ACC112 (cell line): Measurements from ENCODE around the gene TBXA2R.

Source experiments
- H2AFZ ChIP-seq: fragments of 200-600 bp; sonication (generic); one replicate; pipeline ENCODE4 v1.6.0; 2017; ENCODE audit warnings: antibody characterized with exemption, low read length; ENCODE audit not compliant: unreplicated experiment
- H3K27ac ChIP-seq: fragments of 200-600 bp; sonication (generic); 2 replicates; pipeline ENCODE4 v1.5.1; 2014; ENCODE audit warnings: low read depth, mild to moderate bottlenecking, antibody characterized with exemption, low read length, moderate library complexity
- H3K27me3 ChIP-seq: fragments of 200-600 bp; sonication (generic); 2 replicates; pipeline ENCODE4 v1.6.1; 2014; ENCODE audit warnings: mild to moderate bottlenecking, antibody characterized with exemption, low read length, moderate library complexity, mixed read lengths; ENCODE audit not compliant: insufficient read depth
- H3K36me3 ChIP-seq: fragments of 200-600 bp; sonication (generic); 2 replicates; pipeline ENCODE4 v1.6.1; 2016; ENCODE audit warnings: mild to moderate bottlenecking, antibody characterized with exemption, low read length, moderate library complexity, mixed read lengths; ENCODE audit not compliant: insufficient read depth
- H3K4me1 ChIP-seq: fragments of 200-600 bp; sonication (generic); one replicate; pipeline ENCODE4 v1.6.1; 2016; ENCODE audit warnings: low read length, mixed read lengths; ENCODE audit not compliant: insufficient read depth, unreplicated experiment, control insufficient read depth
- H3K4me3 ChIP-seq: fragments of 200-600 bp; sonication (generic); 2 replicates; pipeline ENCODE4 v1.5.1; 2014; ENCODE audit warnings: mild to moderate bottlenecking, low read depth, low read length
- H3K79me2 ChIP-seq: fragments of 200-600 bp; sonication (generic); one replicate; pipeline ENCODE4 v1.6.0; 2016; ENCODE audit warnings: low read length; ENCODE audit not compliant: control insufficient read depth, unreplicated experiment, insufficient read depth

TBXA2R gene

GRCh38 chr19:3609779-3610719 is 3.4 kb upstream of the TBXA2R start:
- no peak overlapping the region for H3K27ac ChIP-seq
- H3K79me2 ChIP-seq = no peaks in the 10 kb centered on the region
- H3K4me1 ChIP-seq = no peaks in the 10 kb centered on the region
- H3K4me3 ChIP-seq = no peak overlapping the region
- no peaks in the 10 kb centered on the region; the same call in 1 of the 2 replicates for H3K36me3 ChIP-seq
- no peaks in the 10 kb centered on the region for H3K27me3 ChIP-seq
- H2AFZ ChIP-seq = no peak overlapping the region

GRCh38 chr19:3608750-3609322 is 2.2 kb upstream of the TBXA2R start:
- Histone ChIP-seq H3K27me3 (no peaks in the 10 kb centered on the region), H3K36me3 (no peaks in the 10 kb centered on the region; the same call in 1 of the 2 replicates), H2AFZ (no peak overlapping the region), H3K27ac (no peak overlapping the region), H3K4me1 (no peaks in the 10 kb centered on the region), H3K4me3 (no peak overlapping the region), H3K79me2 (no peaks in the 10 kb centered on the region)

- H3K4me3 ChIP-seq = peak overlapping the region; percentile 90
These were observed 1.5 kb upstream of the TBXA2R start for GRCh38 chr19:3608079-3608641.

GRCh38 chr19:3607303-3608078 is 816 bp upstream of the TBXA2R start:
- Histone ChIP-seq H3K4me3 (peak overlapping the region; percentile 90), H3K4me1 (no peaks in the 10 kb centered on the region), H3K27ac (no peak overlapping the region), H2AFZ (peak overlapping the region; percentile 81), H3K27me3 (no peaks in the 10 kb centered on the region), H3K79me2 (no peaks in the 10 kb centered on the region), H3K36me3 (no peaks in the 10 kb centered on the region; the same call in 1 of the 2 replicates)

More at GRCh38 chr19:3608079-3608641, 1.5 kb upstream of the TBXA2R start:
- Histone ChIP-seq H3K4me1 (no peaks in the 10 kb centered on the region), H3K36me3 (no peaks in the 10 kb centered on the region; the same call in 1 of the 2 replicates), H3K27ac (no peak overlapping the region), H2AFZ (no peak overlapping the region), H3K79me2 (no peaks in the 10 kb centered on the region), H3K27me3 (no peaks in the 10 kb centered on the region)

GRCh38 chr19:3606174-3606689 is 443 bp downstream of the TBXA2R start:
- H3K4me3 ChIP-seq = peak overlapping the region; percentile 90
- H3K27me3 ChIP-seq = no peaks in the 10 kb centered on the region
- no peak overlapping the region for H3K27ac ChIP-seq
- H3K4me1 ChIP-seq = no peaks in the 10 kb centered on the region
- peak overlapping the region; percentile 60 for H2AFZ ChIP-seq
- H3K36me3 ChIP-seq = no peaks in the 10 kb centered on the region
- H3K79me2 ChIP-seq = no peaks in the 10 kb centered on the region

DNA sequence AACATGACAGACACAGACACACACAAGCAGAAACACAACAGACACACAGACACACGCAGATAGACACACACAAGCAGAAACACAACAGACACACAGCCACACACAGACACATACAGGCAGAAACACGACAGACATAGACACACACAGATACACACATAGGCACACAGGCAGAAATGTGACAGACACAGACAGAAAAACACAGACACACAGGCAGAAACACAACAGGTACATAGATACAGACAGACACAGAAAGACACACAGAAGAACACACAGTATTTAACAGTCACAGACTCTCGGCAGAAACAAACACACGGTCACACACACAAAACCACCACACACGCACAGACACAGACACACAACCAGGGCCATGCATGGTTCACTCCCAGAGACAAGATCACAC is 905 bp downstream of the TBXA2R start:
- Histone ChIP-seq H3K4me1 (no peaks in the 10 kb centered on the region), H3K36me3 (no peaks in the 10 kb centered on the region), H3K27ac (no peak overlapping the region), H3K27me3 (no peaks in the 10 kb centered on the region), H3K79me2 (no peaks in the 10 kb centered on the region), H3K4me3 (peak overlapping the region; percentile 90), H2AFZ (no peak overlapping the region)

DNA sequence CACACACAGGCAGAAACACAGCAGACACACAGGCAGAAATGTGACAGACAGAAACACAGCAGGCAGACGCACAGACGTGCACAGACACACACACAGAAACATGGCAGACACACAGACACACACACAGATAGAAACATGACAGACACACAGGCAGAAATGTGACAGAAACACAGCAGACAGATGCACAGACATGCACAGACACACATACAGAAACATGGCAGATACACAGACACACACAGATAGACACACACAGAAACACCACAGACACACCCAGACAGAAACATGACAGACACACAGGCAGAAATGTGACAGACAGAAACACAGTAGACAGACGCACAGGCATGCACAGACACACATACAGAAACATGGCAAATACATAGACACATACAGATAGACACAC is 1.3 kb downstream of the TBXA2R start:
- Histone ChIP-seq H3K79me2 (no peaks in the 10 kb centered on the region), H3K36me3 (no peaks in the 10 kb centered on the region), H3K27me3 (no peaks in the 10 kb centered on the region), H3K27ac (no peak overlapping the region), H2AFZ (no peak overlapping the region), H3K4me1 (no peaks in the 10 kb centered on the region), H3K4me3 (peak overlapping the region; percentile 90; the same call in 1 of the 2 replicates)

DNA sequence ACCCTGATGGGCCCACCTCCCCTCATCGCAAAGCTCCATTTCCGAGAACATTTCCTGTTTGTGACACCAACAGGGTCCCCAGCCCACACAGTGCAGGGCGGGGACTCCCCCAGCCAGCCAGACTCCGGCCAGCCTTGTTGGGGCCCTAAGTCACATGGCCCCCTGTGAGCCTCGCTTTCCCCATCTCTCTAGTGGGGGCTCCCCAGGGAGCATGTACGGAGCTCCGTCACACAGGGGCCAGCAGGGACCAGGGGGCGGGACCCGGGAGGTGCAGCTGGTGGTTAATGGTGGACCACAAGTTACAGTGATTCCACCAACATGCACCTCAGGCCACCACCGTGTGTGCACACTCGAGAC is 1.7 kb downstream of the TBXA2R start:
- no peaks in the 10 kb centered on the region for H3K27me3 ChIP-seq
- H3K27ac ChIP-seq = no peak overlapping the region
- H3K4me1 ChIP-seq = no peaks in the 10 kb centered on the region
- H2AFZ ChIP-seq = no peak overlapping the region
- H3K36me3 ChIP-seq = no peaks in the 10 kb centered on the region
- H3K4me3 ChIP-seq = no peak overlapping the region
- H3K79me2 ChIP-seq = no peaks in the 10 kb centered on the region

GRCh38 chr19:3604227-3604986 is 2.3 kb downstream of the TBXA2R start:
- no peaks in the 10 kb centered on the region for H3K4me1 ChIP-seq
- H3K27me3 ChIP-seq = no peaks in the 10 kb centered on the region
- H2AFZ ChIP-seq = no peak overlapping the region
- H3K27ac ChIP-seq = no peak overlapping the region
- no peaks in the 10 kb centered on the region for H3K79me2 ChIP-seq
- no peak overlapping the region for H3K4me3 ChIP-seq
- H3K36me3 ChIP-seq = no peaks in the 10 kb centered on the region
